Transverse colon (tissue), 4 donors: ENCODE data around the gene RAD52.

Source experiments
- POLR2A ChIP-seq: fragments of 450-650 bp; IDR thresholded peaks from one replicate; pipeline ENCODE4 v1.6.1; 2016; ENCODE audit warnings: antibody characterized with exemption, mild to moderate bottlenecking, moderate library complexity
- POLR2AphosphoS5 ChIP-seq, 3 donors: sonication (generic); formaldehyde crosslinking; IDR thresholded peaks; one replicate each; pipeline ENCODE4 v1.6.1; 2016; ENCODE audit warnings: antibody characterized with exemption in 3 of 3
- TF ChIP-seq, protein P1 (sequence below), 5 experiments: fragments of 200-600 bp in 3 of 5; fragments of 450-650 bp in 2 of 5; sonication (generic) in 3 of 5; IDR thresholded peaks; 1 replicate in 2 of 5; 2 replicates in 3 of 5; pipeline ENCODE4 v1.5.1; 2016 to 2017; ENCODE audit warnings: antibody characterized with exemption in 5 of 5, inconsistent platforms in 3 of 5, mild to moderate bottlenecking in 2 of 5, moderate library complexity in 1 of 5

DNA sequence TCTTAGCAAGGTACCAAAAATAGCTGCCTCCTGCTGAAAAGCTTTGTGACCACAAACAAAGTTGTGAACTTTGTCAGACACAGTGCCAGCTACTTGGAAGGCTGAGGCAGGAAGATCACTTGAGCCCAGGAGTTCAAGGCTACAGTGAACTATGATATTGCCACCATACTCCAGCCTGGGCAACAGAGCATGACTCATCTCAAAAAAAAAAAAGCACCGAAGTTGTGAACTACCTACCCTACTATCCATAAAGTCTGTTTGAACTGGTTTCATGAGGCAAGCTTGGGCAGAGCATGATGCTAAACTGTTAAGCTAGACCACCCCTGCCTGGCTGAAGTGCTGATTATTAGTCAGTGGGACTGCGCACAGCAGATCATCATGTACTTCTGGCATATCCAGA, 75.5 kb downstream of the RAD52 start:
- TF ChIP-seq, protein P1, sequence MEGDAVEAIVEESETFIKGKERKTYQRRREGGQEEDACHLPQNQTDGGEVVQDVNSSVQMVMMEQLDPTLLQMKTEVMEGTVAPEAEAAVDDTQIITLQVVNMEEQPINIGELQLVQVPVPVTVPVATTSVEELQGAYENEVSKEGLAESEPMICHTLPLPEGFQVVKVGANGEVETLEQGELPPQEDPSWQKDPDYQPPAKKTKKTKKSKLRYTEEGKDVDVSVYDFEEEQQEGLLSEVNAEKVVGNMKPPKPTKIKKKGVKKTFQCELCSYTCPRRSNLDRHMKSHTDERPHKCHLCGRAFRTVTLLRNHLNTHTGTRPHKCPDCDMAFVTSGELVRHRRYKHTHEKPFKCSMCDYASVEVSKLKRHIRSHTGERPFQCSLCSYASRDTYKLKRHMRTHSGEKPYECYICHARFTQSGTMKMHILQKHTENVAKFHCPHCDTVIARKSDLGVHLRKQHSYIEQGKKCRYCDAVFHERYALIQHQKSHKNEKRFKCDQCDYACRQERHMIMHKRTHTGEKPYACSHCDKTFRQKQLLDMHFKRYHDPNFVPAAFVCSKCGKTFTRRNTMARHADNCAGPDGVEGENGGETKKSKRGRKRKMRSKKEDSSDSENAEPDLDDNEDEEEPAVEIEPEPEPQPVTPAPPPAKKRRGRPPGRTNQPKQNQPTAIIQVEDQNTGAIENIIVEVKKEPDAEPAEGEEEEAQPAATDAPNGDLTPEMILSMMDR (IDR thresholded peaks at IDR 0.05) = no peak
- TF ChIP-seq POLR2AphosphoS5 (IDR thresholded peaks at IDR 0.05) (no peak), POLR2A (no peak)
